PC-3 (cell line): ENCODE results near the gene RGS12. TPM values are rescaled to one million over a fixed set of nuclear protein-coding genes. Genes with fewer than 3 reads are reported as not detected.

ENCODE experiments used
- ATAC-seq: fragments of 200-7000 bp; cut with Tn5 transposase; 2 replicates; pipeline ENCODE4 v1.9.1; 2020; ENCODE audit warnings: mild to moderate bottlenecking, moderate library complexity
- BruUV-seq: library from RNA; stranded (reverse); fragments of 400-500 nt; replicated peaks from 2 replicates; lab custom pipeline; 2021; lab: Mats Ljungman, UMichigan
- CTCF ChIA-PET: fragments of 300-600 bp; sonication (Branson Sonifier 250); formaldehyde crosslinking; loops from one replicate; lab custom pipeline; 2022; ENCODE audit warnings: antibody characterized with exemption; lab: Charles Lee
- POLR2A ChIA-PET: fragments of 300-600 bp; sonication (Branson Sonifier 250); formaldehyde crosslinking; loops from one replicate; lab custom pipeline; 2022; ENCODE audit warnings: antibody characterized with exemption; ENCODE audit not compliant: unreplicated experiment; lab: Charles Lee
- DNase-seq: peaks from one replicate; pipeline ENCODE4 v3.0.0-alpha.2; 2015
- H2AFZ ChIP-seq: fragments of 300-600 bp; sonication (generic); 2 replicates; pipeline ENCODE4 v1.6.0; 2016; ENCODE audit warnings: antibody characterized with exemption, low read length
- H3F3A ChIP-seq: fragments of 300-600 bp; sonication (generic); one replicate; pipeline ENCODE4 v1.6.0; 2017; ENCODE audit warnings: antibody characterized with exemption, low read length, control low read depth, mild to moderate bottlenecking; ENCODE audit not compliant: unreplicated experiment
- H3K27ac ChIP-seq: fragments of 300-600 bp; sonication (generic); 2 replicates; pipeline ENCODE4 v1.5.1; 2016; ENCODE audit warnings: mild to moderate bottlenecking, low read length
- H3K27me3 ChIP-seq: fragments of 300-600 bp; sonication (generic); 2 replicates; pipeline ENCODE4 v1.6.1; 2016; ENCODE audit warnings: low read length, mixed read lengths
- H3K36me3 ChIP-seq: fragments of 300-600 bp; sonication (generic); 2 replicates; pipeline ENCODE4 v1.6.1; 2016; ENCODE audit warnings: low read depth, mixed run types, low read length, mixed read lengths
- H3K4me1 ChIP-seq: fragments of 300-600 bp; sonication (generic); 2 replicates; pipeline ENCODE4 v1.5.1; 2016; ENCODE audit warnings: low read length; ENCODE audit not compliant: insufficient read depth
- H3K4me2 ChIP-seq: fragments of 300-600 bp; sonication (generic); 2 replicates; pipeline ENCODE4 v1.6.0; 2016; ENCODE audit warnings: low read length
- H3K4me3 ChIP-seq: fragments of 300-600 bp; sonication (generic); 2 replicates; pipeline ENCODE4 v1.5.1; 2016; ENCODE audit warnings: mild to moderate bottlenecking, low read length, mixed read lengths
- H3K79me2 ChIP-seq: fragments of 300-600 bp; sonication (generic); 2 replicates; pipeline ENCODE4 v1.6.1; 2017; ENCODE audit warnings: low read length, mixed read lengths
- H3K9ac ChIP-seq: fragments of 300-600 bp; sonication (generic); 2 replicates; pipeline ENCODE4 v1.6.0; 2016; ENCODE audit warnings: mild to moderate bottlenecking, low read length
- H3K9me2 ChIP-seq: fragments of 300-600 bp; sonication (generic); replicated peaks from 2 replicates; pipeline ENCODE4 v1.6.1; 2016; ENCODE audit warnings: mixed run types, low read length, mixed read lengths
- H3K9me3 ChIP-seq: fragments of 300-600 bp; sonication (generic); 2 replicates; pipeline ENCODE4 v1.6.1; 2016; ENCODE audit warnings: low read length, mixed read lengths
- H4K20me1 ChIP-seq: fragments of 300-600 bp; sonication (generic); 2 replicates; pipeline ENCODE4 v1.6.1; 2016; ENCODE audit warnings: low read length, mixed read lengths
- EZH2 ChIP-seq: fragments of 300-600 bp; sonication (generic); IDR thresholded peaks from one replicate; pipeline ENCODE4 v1.6.1; 2017; ENCODE audit warnings: antibody characterized with exemption, mild to moderate bottlenecking, low read length; ENCODE audit not compliant: unreplicated experiment
- EZH2phosphoT487 ChIP-seq: fragments of 300-600 bp; sonication (generic); IDR thresholded peaks from 2 replicates; pipeline ENCODE4 v1.6.1; 2018; ENCODE audit warnings: mild to moderate bottlenecking, antibody characterized with exemption, low read length, borderline replicate concordance
- intact Hi-C: fragments of 100-400 bp; cut with micrococcal nuclease; formaldehyde crosslinking; loops from 2 replicates; pipeline ENCODE4 v1.9.0; 2023
- total RNA-seq: library from RNA; depleted of rRNA; stranded (reverse); fragments of >200 nt; gene quantifications from 2 replicates; pipeline ENCODE4 v1.2.3, GENCODE V29; 2014
- TF ChIP-seq, protein P1 (sequence below): fragments of 300-600 bp; sonication (generic); conservative IDR thresholded peaks from 2 replicates; pipeline ENCODE4 v1.5.1; 2017; ENCODE audit warnings: antibody characterized with exemption, low read depth, mild to moderate bottlenecking, low read length

Gene RGS12
- total RNA-seq, 1 experiment from 2014 or later: 10.3 TPM

DNA sequence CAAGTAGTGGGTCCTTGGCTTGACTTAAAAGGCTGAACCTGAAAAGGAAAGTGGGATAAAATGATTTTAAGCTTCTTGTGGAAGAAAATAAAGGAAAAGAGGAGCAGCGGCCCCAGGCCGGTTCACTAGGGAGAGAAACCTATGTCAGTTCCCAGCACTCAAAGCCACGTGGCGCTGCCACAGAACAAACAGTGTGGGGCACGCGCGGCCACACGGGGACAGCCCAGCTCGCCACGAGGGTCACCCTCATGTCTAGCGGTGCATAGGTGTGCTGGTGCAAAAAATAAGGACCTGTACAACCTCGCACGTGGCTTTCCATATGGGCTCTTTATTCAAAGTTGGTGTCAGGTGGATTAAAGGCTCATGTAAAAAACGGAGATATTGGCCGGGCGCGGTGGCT lies 26.7 kb upstream of the RGS12 start:
- H3K4me1 ChIP-seq: no peaks in the 10 kb centered on the region
- no peak overlapping the region for H3K27ac ChIP-seq
- no peaks in the 10 kb centered on the region for H3K79me2 ChIP-seq
- H3K9ac ChIP-seq: no peak overlapping the region
- TF ChIP-seq, protein P1, sequence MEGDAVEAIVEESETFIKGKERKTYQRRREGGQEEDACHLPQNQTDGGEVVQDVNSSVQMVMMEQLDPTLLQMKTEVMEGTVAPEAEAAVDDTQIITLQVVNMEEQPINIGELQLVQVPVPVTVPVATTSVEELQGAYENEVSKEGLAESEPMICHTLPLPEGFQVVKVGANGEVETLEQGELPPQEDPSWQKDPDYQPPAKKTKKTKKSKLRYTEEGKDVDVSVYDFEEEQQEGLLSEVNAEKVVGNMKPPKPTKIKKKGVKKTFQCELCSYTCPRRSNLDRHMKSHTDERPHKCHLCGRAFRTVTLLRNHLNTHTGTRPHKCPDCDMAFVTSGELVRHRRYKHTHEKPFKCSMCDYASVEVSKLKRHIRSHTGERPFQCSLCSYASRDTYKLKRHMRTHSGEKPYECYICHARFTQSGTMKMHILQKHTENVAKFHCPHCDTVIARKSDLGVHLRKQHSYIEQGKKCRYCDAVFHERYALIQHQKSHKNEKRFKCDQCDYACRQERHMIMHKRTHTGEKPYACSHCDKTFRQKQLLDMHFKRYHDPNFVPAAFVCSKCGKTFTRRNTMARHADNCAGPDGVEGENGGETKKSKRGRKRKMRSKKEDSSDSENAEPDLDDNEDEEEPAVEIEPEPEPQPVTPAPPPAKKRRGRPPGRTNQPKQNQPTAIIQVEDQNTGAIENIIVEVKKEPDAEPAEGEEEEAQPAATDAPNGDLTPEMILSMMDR: no peak
- TF ChIP-seq EZH2phosphoT487 (no peak), EZH2 (no peak)
- BruUV-seq: no TSS peak
- intact Hi-C loops: no loop called here
- H3F3A ChIP-seq: no peaks in the 10 kb centered on the region
- H4K20me1 ChIP-seq: no peaks in the 10 kb centered on the region
- no peaks in the 10 kb centered on the region for H3K9me2 ChIP-seq
- no peak for ATAC-seq
- H3K4me3 ChIP-seq: no peak overlapping the region
- H3K4me2 ChIP-seq: no peak overlapping the region
- POLR2A ChIA-PET: no interaction called here
- no peaks in the 10 kb centered on the region for H3K9me3 ChIP-seq
- no peaks in the 10 kb centered on the region for H3K36me3 ChIP-seq
- DNase-seq: no peak
- no peaks in the 10 kb centered on the region for H3K27me3 ChIP-seq
- CTCF ChIA-PET: no interaction called here
- H2AFZ ChIP-seq: no peak overlapping the region

DNA sequence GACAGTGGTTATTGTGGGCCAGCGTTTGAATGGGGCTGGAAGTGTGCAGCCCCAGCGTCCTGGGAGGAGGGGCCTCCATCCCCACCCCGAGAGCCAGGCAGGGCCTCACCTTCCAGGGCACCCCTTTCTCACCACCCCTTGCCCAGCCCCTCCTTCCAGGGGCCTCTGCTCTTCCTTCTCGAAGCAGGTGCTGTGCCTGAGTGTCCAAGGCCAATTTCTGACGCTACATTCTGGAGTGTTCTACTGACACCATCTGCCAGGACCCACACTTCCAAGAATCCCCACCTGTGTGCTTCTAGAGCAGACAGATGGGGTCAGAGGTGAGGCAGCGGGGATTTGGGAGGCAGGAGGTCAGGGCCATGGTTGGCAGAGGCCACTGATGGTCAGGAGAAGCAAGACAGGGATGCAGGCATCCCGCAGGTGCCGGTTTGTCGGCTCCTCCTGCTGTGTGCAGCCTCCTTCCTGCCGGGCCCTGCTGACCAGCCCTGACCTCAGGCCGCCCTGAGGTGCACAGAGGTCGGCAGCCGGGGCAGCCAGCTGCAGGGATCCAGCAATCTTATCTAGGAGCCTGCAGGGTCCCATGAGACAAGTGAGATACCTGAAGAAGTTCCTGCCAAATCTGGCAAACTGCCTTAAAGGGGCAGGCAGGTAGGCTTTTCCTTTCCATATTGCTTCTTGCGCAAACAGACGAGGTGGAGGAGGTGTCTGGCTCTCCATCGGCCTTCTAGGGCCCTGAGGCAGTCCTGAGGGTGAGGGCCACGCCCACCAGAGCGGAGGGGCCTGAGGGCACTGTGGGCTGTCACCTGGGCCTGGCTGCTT lies 25.0 kb upstream of the RGS12 start:
- ATAC-seq (no peak), DNase-seq (no peak)
- no peaks in the 10 kb centered on the region for H3K9me3 ChIP-seq
- no peaks in the 10 kb centered on the region for H3F3A ChIP-seq
- no peaks in the 10 kb centered on the region for H3K9me2 ChIP-seq
- CTCF ChIA-PET: no interaction called here
- POLR2A ChIA-PET: no interaction called here
- TF ChIP-seq EZH2phosphoT487 (no peak), EZH2 (no peak)
- TF ChIP-seq, protein P1: no peak
- no peak overlapping the region for H3K4me2 ChIP-seq
- H3K36me3 ChIP-seq: no peaks in the 10 kb centered on the region
- H3K27me3 ChIP-seq: no peaks in the 10 kb centered on the region
- H3K79me2 ChIP-seq: no peaks in the 10 kb centered on the region
- no peak overlapping the region for H2AFZ ChIP-seq
- no peak overlapping the region for H3K27ac ChIP-seq
- no peak overlapping the region for H3K4me3 ChIP-seq
- H3K4me1 ChIP-seq: no peaks in the 10 kb centered on the region
- BruUV-seq: no TSS peak
- no peak overlapping the region for H3K9ac ChIP-seq
- intact Hi-C loops: no loop called here
- no peaks in the 10 kb centered on the region for H4K20me1 ChIP-seq
